Neural progenitor cell (in vitro differentiated cells): ENCODE results near the gene FGD4.
A peak's percentile ranks its signal among the peaks of the same experiment; 100 is the strongest.

Source experiments
- CTCF ChIP-seq: fragments of 200-600 bp; sonication (generic); IDR thresholded peaks from 2 replicates; pipeline ENCODE4 v1.5.1; 2017; ENCODE audit warnings: antibody characterized with exemption, mild to moderate bottlenecking
- EZH2 ChIP-seq: fragments of 200-600 bp; sonication (generic); IDR thresholded peaks from 2 replicates; pipeline ENCODE4 v1.6.1; 2017; ENCODE audit warnings: antibody characterized with exemption, mild to moderate bottlenecking, moderate library complexity
- EZH2phosphoT487 ChIP-seq: fragments of 200-600 bp; sonication (generic); IDR thresholded peaks from 2 replicates; pipeline ENCODE4 v1.6.1; 2017; ENCODE audit warnings: antibody characterized with exemption

DNA sequence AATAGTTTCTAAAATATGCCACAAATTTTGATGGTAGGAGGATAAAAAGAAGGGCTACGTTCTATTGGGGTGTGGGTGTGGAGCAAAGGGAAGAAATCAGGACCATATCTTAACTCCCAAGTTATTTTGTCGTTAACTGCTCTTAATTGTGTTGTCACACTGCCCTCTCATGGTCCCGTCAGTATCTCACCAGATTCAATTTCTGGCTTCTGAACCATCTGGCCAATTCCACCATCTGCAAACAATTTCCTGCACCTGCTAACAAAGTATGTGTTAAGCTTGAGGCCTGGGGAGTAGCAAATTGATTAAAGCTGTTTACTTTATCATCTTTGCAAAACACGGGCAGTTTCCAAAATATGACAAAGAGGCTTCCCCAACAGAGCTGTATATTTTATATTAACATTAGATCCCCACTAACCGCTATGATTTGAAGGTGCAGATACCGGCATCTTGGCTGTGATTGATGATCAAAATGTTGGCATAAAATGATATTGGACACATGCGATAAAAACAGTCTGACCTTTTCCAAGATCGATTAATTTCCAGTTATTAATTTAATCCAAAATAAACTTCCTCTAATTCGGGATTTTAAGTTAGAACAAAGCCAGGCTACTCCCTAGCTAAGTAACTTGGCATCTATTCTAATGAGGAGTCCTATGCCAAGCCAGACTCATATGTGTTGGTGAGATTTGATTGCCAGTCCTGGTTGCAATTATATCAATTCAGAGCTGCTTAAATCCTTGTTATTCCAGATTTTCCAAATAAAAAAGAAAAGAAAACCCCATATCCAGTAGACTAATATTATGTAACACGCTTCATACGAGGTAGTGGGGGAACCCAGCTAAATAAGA is 272.8 kb downstream of the FGD4 start:
- TF ChIP-seq CTCF (peak; percentile 74), EZH2 (no peak), EZH2phosphoT487 (no peak)
